ACHN (cell line): ENCODE measurements around the gene PCP2.

ENCODE experiments used
- DNase-seq: peaks from one replicate; pipeline ENCODE4 v3.0.0-alpha.2; 2015
- in situ Hi-C: cut with HindIII; loops from 2 replicates; pipeline ENCODE4 v1.10.0; 2017; ENCODE audit warnings: low sequenced_read_pairs, low pct_ligation_motif_present, low pct_unique_long_range_greater_than_20kb

Gene PCP2

GRCh38 chr19:7642295-7643030, 8.9 kb upstream of the PCP2 start:
- DNase-seq = no peak
- in situ Hi-C loops = no loop called here

- in situ Hi-C loops = no loop called here
- no peak for DNase-seq
These were observed 8.1 kb upstream of the PCP2 start for GRCh38 chr19:7641290-7642276.

GRCh38 chr19:7640803-7641202, 7.3 kb upstream of the PCP2 start:
- DNase-seq = no peak
- in situ Hi-C loops = no loop called here

- in situ Hi-C loops = no loop called here
- DNase-seq = no peak
These were observed 6.4 kb upstream of the PCP2 start for GRCh38 chr19:7639863-7640348.

GRCh38 chr19:7638802-7639465, 5.4 kb upstream of the PCP2 start:
- no peak for DNase-seq
- in situ Hi-C loops = no loop called here

GRCh38 chr19:7637374-7638256, 4.1 kb upstream of the PCP2 start:
- DNase-seq = peak; percentile 16
- in situ Hi-C loops = no loop called here

- DNase-seq = peak; percentile 70
- in situ Hi-C loops = no loop called here
These were observed 3.3 kb upstream of the PCP2 start, which contains the start of gene STXBP2 for GRCh38 chr19:7636691-7637373. Gene STXBP2, plus strand, starts transcription at chr19:7637110. Its CDS starts 40 bp downstream, at chr19:7637150.

GRCh38 chr19:7636317-7636690, 2.8 kb upstream of the PCP2 start:
- in situ Hi-C loops = no loop called here
- DNase-seq = no peak

- in situ Hi-C loops = no loop called here
- DNase-seq = no peak
These were observed 2.2 kb upstream of the PCP2 start for GRCh38 chr19:7635670-7636069.

GRCh38 chr19:7632340-7633203, 947 bp downstream of the PCP2 start:
- in situ Hi-C loops = no loop called here
- DNase-seq = no peak

GRCh38 chr19:7631577-7631976, 1.9 kb downstream of the PCP2 start:
- in situ Hi-C loops = no loop called here

GRCh38 chr19:7629347-7630054, 4.0 kb downstream of the PCP2 start, which contains the start of the genes PET100 and XAB2:
Gene PET100, plus strand, starts transcription at chr19:7629793. Its CDS starts 41 bp downstream, at chr19:7629834.
Gene XAB2, minus strand, starts transcription at chr19:7629545. Its CDS starts 18 bp downstream, at chr19:7629527.
- in situ Hi-C loops = no loop called here
- DNase-seq = peak; percentile 97

More at GRCh38 chr19:7631577-7631976, 1.9 kb downstream of the PCP2 start:
- no peak for DNase-seq

- DNase-seq = no peak
- in situ Hi-C loops = no loop called here
These were observed 4.8 kb downstream of the PCP2 start for GRCh38 chr19:7628589-7629311.

GRCh38 chr19:7627166-7627565, 6.4 kb downstream of the PCP2 start:
- DNase-seq = no peak
- in situ Hi-C loops = no loop called here

- in situ Hi-C loops = no loop called here
- DNase-seq = no peak
These were observed 7.7 kb downstream of the PCP2 start for GRCh38 chr19:7625763-7626372.
